SK-N-SH treated with all-trans-retinoic acid at 6 μM for 48 hours (cell line): ENCODE results near the gene ZEB2.

Experiments used
- ARNTL ChIP-seq: fragments of 450-650 bp; formaldehyde crosslinking; IDR thresholded peaks from 2 replicates; pipeline ENCODE4 v1.5.0; 2020; ENCODE audit warnings: low read depth, mild to moderate bottlenecking, moderate library complexity, borderline replicate concordance
- CSDC2 ChIP-seq: fragments of 250-450 bp; sonication (Bioruptor Pico); IDR thresholded peaks from 2 replicates; pipeline ENCODE4 v1.5.0; 2020; ENCODE audit warnings: mild to moderate bottlenecking, moderate library complexity
- GLIS3 ChIP-seq: fragments of 250-450 bp; sonication (Bioruptor Pico); IDR thresholded peaks from 2 replicates; pipeline ENCODE4 v1.5.0; 2020; ENCODE audit warnings: mild to moderate bottlenecking, moderate library complexity
- OSR1 ChIP-seq: fragments of 250-450 bp; sonication (Bioruptor Pico); IDR thresholded peaks from 2 replicates; pipeline ENCODE4 v1.8.0; 2022; ENCODE audit warnings: moderate library complexity, mild to moderate bottlenecking, inconsistent platforms
- ZC3H10 ChIP-seq: fragments of 250-450 bp; sonication (Bioruptor Pico); IDR thresholded peaks from 2 replicates; pipeline ENCODE4 v1.5.1; 2021; ENCODE audit warnings: mild to moderate bottlenecking, moderate library complexity
- ZNF565 ChIP-seq: fragments of 450-650 bp; formaldehyde crosslinking; conservative IDR thresholded peaks from 2 replicates; pipeline ENCODE4 v1.5.0; 2020; ENCODE audit warnings: low read depth, mild to moderate bottlenecking, moderate library complexity
- ZNF8 ChIP-seq: fragments of 450-650 bp; formaldehyde crosslinking; IDR thresholded peaks from 2 replicates; pipeline ENCODE4 v1.5.0; 2020; ENCODE audit warnings: mild to moderate bottlenecking, moderate library complexity
- TF ChIP-seq, protein P1 (sequence below): fragments of 250-450 bp; sonication (Bioruptor Pico); IDR thresholded peaks from 2 replicates; pipeline ENCODE4 v1.5.0; 2020; ENCODE audit warnings: mild to moderate bottlenecking, moderate library complexity
- TF ChIP-seq, protein P2 (sequence below): fragments of 250-450 bp; sonication (Bioruptor Pico); IDR thresholded peaks from 2 replicates; pipeline ENCODE4 v1.5.1; 2020; ENCODE audit warnings: low read depth, mild to moderate bottlenecking, moderate library complexity
- TF ChIP-seq, protein P3 (sequence below): fragments of 250-450 bp; sonication (Bioruptor Pico); IDR thresholded peaks from 2 replicates; pipeline ENCODE4 v1.8.0; 2021; ENCODE audit warnings: low read depth, mild to moderate bottlenecking, moderate library complexity, borderline replicate concordance
- TF ChIP-seq, protein P4 (sequence below): fragments of 250-450 bp; sonication (Bioruptor Pico); IDR thresholded peaks from 2 replicates; pipeline ENCODE4 v1.8.0; 2020; ENCODE audit warnings: mild to moderate bottlenecking, moderate library complexity, borderline replicate concordance

DNA sequence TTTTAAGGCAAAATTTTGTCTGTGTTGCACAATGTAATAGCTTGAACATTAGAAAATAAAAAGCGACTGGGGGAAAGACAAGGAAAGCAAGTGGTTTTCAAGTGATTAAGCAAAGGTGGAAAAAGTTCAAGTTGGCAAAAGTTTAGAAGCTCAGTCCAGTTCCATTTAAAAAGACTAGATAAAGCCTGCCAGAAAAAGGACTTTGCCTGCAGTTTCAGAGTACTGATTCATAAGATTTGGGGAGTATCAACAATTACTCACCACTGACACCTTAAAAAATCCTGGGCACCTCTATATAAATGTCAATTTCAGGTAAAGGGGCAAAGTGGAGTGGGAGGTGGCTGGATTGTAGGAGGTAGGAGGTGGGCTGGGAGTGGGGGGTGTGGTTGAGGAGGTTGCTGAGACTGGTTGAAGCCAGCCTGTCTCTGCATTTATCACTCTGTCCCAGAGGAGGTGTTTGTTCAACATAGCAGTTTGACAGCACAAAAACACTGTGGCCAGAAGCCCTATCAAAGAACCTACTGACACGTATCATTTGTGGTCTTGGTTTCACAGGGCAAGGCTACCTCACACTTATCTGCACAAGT lies 14.6 kb downstream of the ZEB2 start:
- TF ChIP-seq OSR1 = no peak
- TF ChIP-seq, protein P1, sequence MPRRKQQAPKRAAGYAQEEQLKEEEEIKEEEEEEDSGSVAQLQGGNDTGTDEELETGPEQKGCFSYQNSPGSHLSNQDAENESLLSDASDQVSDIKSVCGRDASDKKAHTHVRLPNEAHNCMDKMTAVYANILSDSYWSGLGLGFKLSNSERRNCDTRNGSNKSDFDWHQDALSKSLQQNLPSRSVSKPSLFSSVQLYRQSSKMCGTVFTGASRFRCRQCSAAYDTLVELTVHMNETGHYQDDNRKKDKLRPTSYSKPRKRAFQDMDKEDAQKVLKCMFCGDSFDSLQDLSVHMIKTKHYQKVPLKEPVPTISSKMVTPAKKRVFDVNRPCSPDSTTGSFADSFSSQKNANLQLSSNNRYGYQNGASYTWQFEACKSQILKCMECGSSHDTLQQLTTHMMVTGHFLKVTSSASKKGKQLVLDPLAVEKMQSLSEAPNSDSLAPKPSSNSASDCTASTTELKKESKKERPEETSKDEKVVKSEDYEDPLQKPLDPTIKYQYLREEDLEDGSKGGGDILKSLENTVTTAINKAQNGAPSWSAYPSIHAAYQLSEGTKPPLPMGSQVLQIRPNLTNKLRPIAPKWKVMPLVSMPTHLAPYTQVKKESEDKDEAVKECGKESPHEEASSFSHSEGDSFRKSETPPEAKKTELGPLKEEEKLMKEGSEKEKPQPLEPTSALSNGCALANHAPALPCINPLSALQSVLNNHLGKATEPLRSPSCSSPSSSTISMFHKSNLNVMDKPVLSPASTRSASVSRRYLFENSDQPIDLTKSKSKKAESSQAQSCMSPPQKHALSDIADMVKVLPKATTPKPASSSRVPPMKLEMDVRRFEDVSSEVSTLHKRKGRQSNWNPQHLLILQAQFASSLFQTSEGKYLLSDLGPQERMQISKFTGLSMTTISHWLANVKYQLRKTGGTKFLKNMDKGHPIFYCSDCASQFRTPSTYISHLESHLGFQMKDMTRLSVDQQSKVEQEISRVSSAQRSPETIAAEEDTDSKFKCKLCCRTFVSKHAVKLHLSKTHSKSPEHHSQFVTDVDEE (CRISPR knock-in tag) = no peak
- TF ChIP-seq CSDC2 (CRISPR knock-in tag) = no peak
- TF ChIP-seq ZC3H10 (CRISPR knock-in tag) = no peak
- TF ChIP-seq GLIS3 (CRISPR knock-in tag) = no peak
- TF ChIP-seq, protein P2, sequence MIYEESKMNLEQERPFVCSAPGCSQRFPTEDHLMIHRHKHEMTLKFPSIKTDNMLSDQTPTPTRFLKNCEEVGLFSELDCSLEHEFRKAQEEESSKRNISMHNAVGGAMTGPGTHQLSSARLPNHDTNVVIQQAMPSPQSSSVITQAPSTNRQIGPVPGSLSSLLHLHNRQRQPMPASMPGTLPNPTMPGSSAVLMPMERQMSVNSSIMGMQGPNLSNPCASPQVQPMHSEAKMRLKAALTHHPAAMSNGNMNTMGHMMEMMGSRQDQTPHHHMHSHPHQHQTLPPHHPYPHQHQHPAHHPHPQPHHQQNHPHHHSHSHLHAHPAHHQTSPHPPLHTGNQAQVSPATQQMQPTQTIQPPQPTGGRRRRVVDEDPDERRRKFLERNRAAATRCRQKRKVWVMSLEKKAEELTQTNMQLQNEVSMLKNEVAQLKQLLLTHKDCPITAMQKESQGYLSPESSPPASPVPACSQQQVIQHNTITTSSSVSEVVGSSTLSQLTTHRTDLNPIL (CRISPR knock-in tag) = no peak
- no peak for TF ChIP-seq ZNF8 (CRISPR knock-in tag)
- TF ChIP-seq ARNTL (CRISPR knock-in tag) = no peak
- TF ChIP-seq, protein P3, sequence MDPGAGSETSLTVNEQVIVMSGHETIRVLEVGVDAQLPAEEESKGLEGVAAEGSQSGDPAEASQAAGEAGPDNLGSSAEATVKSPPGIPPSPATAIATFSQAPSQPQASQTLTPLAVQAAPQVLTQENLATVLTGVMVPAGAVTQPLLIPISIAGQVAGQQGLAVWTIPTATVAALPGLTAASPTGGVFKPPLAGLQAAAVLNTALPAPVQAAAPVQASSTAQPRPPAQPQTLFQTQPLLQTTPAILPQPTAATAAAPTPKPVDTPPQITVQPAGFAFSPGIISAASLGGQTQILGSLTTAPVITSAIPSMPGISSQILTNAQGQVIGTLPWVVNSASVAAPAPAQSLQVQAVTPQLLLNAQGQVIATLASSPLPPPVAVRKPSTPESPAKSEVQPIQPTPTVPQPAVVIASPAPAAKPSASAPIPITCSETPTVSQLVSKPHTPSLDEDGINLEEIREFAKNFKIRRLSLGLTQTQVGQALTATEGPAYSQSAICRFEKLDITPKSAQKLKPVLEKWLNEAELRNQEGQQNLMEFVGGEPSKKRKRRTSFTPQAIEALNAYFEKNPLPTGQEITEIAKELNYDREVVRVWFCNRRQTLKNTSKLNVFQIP = no peak
- TF ChIP-seq, protein P4, sequence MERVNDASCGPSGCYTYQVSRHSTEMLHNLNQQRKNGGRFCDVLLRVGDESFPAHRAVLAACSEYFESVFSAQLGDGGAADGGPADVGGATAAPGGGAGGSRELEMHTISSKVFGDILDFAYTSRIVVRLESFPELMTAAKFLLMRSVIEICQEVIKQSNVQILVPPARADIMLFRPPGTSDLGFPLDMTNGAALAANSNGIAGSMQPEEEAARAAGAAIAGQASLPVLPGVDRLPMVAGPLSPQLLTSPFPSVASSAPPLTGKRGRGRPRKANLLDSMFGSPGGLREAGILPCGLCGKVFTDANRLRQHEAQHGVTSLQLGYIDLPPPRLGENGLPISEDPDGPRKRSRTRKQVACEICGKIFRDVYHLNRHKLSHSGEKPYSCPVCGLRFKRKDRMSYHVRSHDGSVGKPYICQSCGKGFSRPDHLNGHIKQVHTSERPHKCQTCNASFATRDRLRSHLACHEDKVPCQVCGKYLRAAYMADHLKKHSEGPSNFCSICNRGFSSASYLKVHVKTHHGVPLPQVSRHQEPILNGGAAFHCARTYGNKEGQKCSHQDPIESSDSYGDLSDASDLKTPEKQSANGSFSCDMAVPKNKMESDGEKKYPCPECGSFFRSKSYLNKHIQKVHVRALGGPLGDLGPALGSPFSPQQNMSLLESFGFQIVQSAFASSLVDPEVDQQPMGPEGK (CRISPR knock-in tag) = no peak
- no peak for TF ChIP-seq ZNF565 (CRISPR knock-in tag)
